ENCODE results near the gene ATXN7L1.
A peak's percentile ranks its signal among the peaks of the same experiment; 100 is the strongest.

The ATXN7L1 gene

GRCh38 chr7:105803429-105803736 is 73.0 kb downstream of the ATXN7L1 start:
- no peak overlapping the region for H3K4me3 ChIP-seq (ENCODE audit: low read depth, low read length)
- DNase-seq (ENCODE audit: low read depth), result no peak
- TF ChIP-seq CTCF (IDR thresholded peaks at IDR 0.05; ENCODE audit: low read depth, low read length, missing control alignments), result no peak

DNA sequence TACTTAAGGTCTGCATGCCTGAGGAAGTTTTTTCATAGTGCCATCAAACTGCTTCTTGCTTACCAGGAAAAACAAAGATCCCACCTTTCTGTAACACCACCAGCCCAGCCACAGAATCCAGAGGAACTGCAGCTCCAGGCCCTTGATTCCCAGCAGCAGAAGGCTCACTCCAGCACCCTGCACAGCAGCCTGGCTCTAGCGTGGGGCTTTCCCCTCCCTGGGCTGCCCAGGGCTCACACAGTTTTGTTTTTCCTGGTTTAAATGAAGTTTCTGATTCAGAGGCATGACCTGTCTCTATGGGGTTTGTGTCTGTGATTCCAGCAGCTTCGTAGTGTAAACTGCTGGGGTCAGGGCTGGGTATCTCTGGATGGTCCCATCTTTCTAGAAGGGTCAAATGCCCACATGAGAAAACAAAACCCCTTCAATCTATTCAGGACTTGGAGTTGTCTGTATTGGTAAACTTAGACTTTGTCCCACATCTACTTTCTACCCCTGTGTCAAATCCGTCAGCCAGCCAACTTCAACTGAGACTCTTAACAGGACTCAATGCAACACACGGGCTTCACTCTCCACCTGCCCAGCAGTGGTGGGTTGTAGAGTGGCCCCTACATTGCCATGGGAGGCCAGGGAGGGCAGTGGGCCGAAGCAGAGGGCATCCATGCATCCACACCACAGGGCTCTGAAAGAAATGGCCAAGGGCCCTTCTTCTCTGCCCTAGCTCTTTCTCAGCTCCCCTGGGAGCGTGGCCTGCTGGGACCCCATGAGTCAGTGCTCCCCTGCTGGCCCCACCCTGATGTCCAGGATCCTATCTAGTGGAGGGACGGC is 73.6 kb downstream of the ATXN7L1 start:
- no peak overlapping the region for H3K4me3 ChIP-seq (ENCODE audit: low read depth, low read length)
- no peak for TF ChIP-seq CTCF (IDR thresholded peaks at IDR 0.05; ENCODE audit: low read depth, low read length, missing control alignments)
- no peak for DNase-seq (ENCODE audit: low read depth)

- TF ChIP-seq CTCF (IDR thresholded peaks at IDR 0.05; ENCODE audit: low read depth, low read length, missing control alignments), result no peak
- DNase-seq (ENCODE audit: low read depth), result no peak
- no peak overlapping the region for H3K4me3 ChIP-seq (ENCODE audit: low read depth, low read length)
Measured at GRCh38 chr7:105800849-105801534, 75.4 kb downstream of the ATXN7L1 start.

DNA sequence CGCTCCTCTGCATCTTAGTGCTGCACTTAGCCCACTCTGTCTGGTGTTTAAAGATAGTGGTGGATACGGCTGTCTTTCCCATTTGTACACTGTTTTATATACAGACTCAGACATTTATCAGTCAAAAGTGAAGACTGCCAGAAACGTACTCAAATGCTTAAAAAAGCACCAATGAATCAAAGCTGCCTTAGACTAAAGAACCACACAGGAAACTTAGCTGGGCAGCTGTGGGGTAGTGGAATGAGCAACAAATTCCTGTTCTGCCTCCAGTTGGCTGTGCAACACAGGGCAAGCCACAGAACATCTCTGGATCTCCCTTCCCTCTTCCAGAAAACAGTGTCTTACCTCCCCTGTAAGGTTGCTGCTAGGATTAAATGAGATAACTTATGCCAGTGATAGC is 76.0 kb downstream of the ATXN7L1 start:
- TF ChIP-seq CTCF (IDR thresholded peaks at IDR 0.05; ENCODE audit: low read depth, low read length, missing control alignments), result no peak
- peak; percentile 13 for DNase-seq (ENCODE audit: low read depth)
- H3K4me3 ChIP-seq (ENCODE audit: low read depth, low read length), result no peak overlapping the region

- H3K4me3 ChIP-seq (ENCODE audit: low read depth, low read length), result no peak overlapping the region
- no peak for TF ChIP-seq CTCF (IDR thresholded peaks at IDR 0.05; ENCODE audit: low read depth, low read length, missing control alignments)
- DNase-seq (ENCODE audit: low read depth), result no peak
Measured at GRCh38 chr7:105799677-105800076, 76.7 kb downstream of the ATXN7L1 start.

- no peak overlapping the region for H3K4me3 ChIP-seq (ENCODE audit: low read depth, low read length)
- DNase-seq (ENCODE audit: low read depth), result no peak
- no peak for TF ChIP-seq CTCF (IDR thresholded peaks at IDR 0.05; ENCODE audit: low read depth, low read length, missing control alignments)
Measured at GRCh38 chr7:105799006-105799405, 77.4 kb downstream of the ATXN7L1 start.

All from GM12864 (cell line).